ENCODE results near the gene ARPC1B.

Gene ARPC1B

DNA sequence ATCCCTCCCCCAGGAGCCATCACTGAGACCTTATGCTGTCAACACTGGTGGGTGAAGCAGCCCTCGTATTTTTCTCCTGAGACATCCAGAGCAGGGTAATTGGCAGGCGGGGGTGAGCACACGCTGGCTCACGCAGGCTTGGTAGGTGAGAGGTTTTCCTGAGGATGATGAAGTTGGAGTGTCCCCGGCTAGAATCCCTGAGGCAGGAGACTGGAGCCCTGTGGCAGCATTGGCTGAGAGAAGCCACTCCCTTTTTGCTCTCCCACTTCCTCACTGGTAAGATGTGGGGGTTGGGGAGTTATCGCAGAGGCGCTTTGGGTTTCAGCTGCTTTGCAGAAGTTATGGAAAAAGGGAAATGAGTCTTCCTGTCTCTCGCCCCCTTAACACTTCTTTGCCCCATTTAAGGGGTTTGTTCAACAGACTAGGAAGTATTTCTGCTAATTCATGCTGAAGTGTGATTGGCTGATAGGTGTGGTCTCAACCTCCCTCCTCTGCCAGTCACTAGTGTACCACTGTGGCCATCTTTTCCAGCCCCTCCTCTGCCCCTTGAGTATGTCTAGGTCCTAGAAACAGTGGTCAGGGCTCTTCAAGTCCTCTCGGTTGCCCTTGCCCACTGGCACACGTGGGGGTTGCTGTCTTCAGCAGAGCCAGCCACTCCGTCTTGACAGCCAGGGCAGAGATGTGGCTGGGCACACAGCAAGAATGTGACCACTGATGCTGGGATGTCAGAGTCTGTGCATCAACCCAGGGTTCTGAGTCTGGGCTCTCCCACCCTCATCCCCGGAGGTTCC is 5.7 kb downstream of the ARPC1B start:
- peak overlapping the region; percentile 77 for H3K4me3 ChIP-seq (ENCODE audit: low read depth, low read length)
- DNase-seq (ENCODE audit: low read depth): peak; percentile 99
- peak; percentile 20; the same call in 1 of the 2 replicates for TF ChIP-seq MYC (IDR thresholded peaks at IDR 0.05; ENCODE audit: low read depth, low read length)
- TF ChIP-seq, protein P1, sequence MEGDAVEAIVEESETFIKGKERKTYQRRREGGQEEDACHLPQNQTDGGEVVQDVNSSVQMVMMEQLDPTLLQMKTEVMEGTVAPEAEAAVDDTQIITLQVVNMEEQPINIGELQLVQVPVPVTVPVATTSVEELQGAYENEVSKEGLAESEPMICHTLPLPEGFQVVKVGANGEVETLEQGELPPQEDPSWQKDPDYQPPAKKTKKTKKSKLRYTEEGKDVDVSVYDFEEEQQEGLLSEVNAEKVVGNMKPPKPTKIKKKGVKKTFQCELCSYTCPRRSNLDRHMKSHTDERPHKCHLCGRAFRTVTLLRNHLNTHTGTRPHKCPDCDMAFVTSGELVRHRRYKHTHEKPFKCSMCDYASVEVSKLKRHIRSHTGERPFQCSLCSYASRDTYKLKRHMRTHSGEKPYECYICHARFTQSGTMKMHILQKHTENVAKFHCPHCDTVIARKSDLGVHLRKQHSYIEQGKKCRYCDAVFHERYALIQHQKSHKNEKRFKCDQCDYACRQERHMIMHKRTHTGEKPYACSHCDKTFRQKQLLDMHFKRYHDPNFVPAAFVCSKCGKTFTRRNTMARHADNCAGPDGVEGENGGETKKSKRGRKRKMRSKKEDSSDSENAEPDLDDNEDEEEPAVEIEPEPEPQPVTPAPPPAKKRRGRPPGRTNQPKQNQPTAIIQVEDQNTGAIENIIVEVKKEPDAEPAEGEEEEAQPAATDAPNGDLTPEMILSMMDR (IDR thresholded peaks at IDR 0.05; ENCODE audit: low read depth, low read length): no peak

DNA sequence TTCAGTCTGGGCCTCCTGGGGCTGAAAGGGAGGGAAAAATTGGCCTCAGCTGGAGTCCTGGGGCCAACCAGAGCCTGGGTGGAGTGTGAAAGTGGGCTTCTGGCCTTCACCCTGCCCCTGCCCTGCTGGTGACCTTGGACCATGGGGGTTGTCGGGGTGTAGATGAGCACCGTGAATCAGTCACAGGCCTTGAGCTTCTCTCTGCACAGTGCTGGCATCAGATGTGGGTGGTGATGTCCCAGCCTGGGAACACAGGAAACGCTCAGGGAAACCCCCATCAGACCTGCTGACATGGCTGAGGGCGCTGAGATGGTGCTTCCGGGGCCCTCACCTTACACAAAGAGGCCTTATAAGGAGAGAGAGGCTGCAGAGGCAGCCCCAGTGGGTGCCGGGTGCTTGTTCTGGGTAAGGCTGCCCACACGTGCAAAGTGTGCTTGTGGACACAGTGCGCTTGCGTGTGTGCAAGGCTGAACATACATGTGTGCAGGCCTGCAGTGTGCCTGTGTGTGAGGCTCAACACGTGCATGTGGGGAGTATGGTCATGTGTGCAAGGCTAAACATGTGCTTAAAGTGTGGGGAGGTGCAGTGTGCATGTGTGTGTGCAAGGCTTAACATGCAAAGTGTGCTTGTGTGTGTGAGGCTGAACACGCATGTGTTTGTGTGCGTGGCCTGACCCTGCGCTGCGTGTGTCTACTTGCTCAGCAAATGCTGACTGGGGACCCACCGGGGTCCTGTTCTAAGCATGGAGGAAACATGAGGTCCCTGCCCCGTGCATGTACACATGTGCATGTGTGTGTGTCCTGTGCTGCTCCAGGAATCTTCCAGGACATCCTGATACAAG is 6.5 kb downstream of the ARPC1B start:
- no peak for DNase-seq (ENCODE audit: low read depth)
- TF ChIP-seq, protein P1 (IDR thresholded peaks at IDR 0.05; ENCODE audit: low read depth, low read length): no peak
- TF ChIP-seq, protein P2, sequence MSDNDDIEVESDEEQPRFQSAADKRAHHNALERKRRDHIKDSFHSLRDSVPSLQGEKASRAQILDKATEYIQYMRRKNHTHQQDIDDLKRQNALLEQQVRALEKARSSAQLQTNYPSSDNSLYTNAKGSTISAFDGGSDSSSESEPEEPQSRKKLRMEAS (IDR thresholded peaks at IDR 0.05; ENCODE audit: low read depth, low read length): peak; percentile 62; the same call in 1 of the 2 replicates
- peak overlapping the region; percentile 77 for H3K4me3 ChIP-seq (ENCODE audit: low read depth, low read length)

DNA sequence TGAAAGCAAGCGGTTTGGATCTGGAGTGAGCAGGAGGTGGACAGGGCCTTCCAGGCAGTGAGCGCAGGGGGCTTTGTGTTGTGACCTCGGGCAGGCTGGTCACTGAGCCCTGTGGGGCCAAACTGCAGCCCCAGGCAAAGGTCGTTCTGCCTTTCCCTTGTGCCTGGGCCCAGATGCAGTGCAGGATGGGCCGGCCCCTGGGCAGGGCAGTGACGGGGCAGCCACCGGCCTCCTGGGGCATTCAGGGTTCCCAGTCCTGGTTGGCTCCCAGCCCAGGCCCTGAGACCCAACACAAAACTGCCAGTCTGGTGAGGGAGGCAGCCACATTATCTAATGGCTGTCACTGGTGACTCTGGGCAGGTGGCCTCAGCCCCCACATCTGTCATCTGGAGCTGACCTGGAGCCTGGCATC is 7.1 kb downstream of the ARPC1B start:
- DNase-seq (ENCODE audit: low read depth): no peak
- no peak for TF ChIP-seq POLR2A (IDR thresholded peaks at IDR 0.05; ENCODE audit: extremely low read depth, insufficient read length)
- TF ChIP-seq MYC (IDR thresholded peaks at IDR 0.05; ENCODE audit: low read depth, low read length): no peak
- TF ChIP-seq, protein P2 (IDR thresholded peaks at IDR 0.05; ENCODE audit: low read depth, low read length): no peak
- TF ChIP-seq, protein P1 (IDR thresholded peaks at IDR 0.05; ENCODE audit: low read depth, low read length): no peak
- H3K4me3 ChIP-seq (ENCODE audit: low read depth, low read length): no peak overlapping the region

DNA sequence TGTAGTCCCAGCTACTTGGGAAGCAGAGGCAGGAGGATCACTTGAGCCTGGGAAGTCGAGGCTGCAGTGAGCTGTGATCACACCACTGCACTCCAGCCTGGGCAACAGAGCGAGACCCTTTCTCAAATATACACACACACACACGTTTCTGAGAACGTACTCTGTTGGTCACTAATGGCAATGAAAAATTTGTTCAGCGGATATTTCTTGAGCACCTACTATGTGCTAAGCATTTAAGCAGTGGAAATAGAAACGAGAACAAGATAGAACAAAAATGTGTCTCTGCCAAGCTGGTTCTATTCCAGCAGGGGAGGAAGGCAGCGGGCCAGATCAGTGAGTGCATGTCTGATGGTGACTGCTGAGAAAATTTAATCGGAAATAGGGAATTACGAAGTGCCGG is 8.7 kb downstream of the ARPC1B start:
- no peak overlapping the region for H3K4me3 ChIP-seq (ENCODE audit: low read depth, low read length)
- no peak for DNase-seq (ENCODE audit: low read depth)
- TF ChIP-seq, protein P1 (IDR thresholded peaks at IDR 0.05; ENCODE audit: low read depth, low read length): no peak

DNA sequence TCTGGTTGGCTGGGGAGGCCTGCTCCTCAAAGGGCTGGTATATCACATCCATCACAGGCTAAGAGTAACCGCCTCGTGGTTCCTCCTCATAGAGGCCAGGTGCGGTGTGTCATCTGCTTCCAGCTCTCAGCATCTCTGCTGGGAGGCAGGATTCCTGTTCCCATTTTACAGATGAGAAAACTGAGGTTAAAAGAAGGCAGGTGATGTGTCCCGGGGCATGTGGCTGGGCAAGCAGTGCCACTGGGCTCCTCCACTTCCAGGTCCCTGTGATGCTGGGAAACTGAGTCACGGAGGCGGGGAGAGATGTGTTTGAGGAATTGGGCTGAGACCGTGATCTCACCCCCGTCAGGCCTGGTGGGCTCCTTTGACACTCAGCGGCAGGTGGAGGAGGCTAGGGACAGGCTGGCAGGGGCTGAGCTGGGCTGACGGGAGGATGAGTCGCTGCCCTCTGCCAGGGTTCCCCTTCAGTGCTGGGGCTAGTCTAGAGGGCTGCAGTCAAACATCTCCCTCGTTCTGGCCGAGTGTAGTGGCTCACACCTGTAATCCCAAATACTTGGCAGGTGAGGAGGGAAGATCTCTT is 9.4 kb downstream of the ARPC1B start:
- DNase-seq (ENCODE audit: low read depth): no peak
- no peak overlapping the region for H3K4me3 ChIP-seq (ENCODE audit: low read depth, low read length)
- no peak for TF ChIP-seq POLR2A (IDR thresholded peaks at IDR 0.05; ENCODE audit: extremely low read depth, insufficient read length)
- TF ChIP-seq MYC (IDR thresholded peaks at IDR 0.05; ENCODE audit: low read depth, low read length): no peak
- TF ChIP-seq, protein P2 (IDR thresholded peaks at IDR 0.05; ENCODE audit: low read depth, low read length): no peak
- TF ChIP-seq, protein P1 (IDR thresholded peaks at IDR 0.05; ENCODE audit: low read depth, low read length): no peak

Data from NB4 (cell line).